Keratinocyte (primary cell): ENCODE measurements around the gene ATP8A2. TPM values are rescaled to one million over a fixed set of nuclear protein-coding genes. Genes with fewer than 3 reads are reported as not detected.
A peak's percentile ranks its signal among the peaks of the same experiment; 100 is the strongest.

Source experiments
- DNase-seq: peaks from one replicate; pipeline ENCODE4 v3.0.0-alpha.2; 2011; ENCODE audit warnings: low read depth, missing footprints, low spot score
- FAIRE-seq: peaks from 2 replicates; lab custom pipeline; 2011; peaks lifted over from hg19 to GRCh38; lab: Jason Lieb, UNC
- H2AFZ ChIP-seq: 2 replicates; pipeline ENCODE4 v1.6.0; 2012; ENCODE audit warnings: low read length, control low read depth, inconsistent platforms; ENCODE audit not compliant: control insufficient read depth
- H3K27ac ChIP-seq: 2 replicates; pipeline ENCODE4 v1.5.1; 2011; ENCODE audit warnings: low read length; ENCODE audit not compliant: control insufficient read depth, insufficient read depth
- H3K27me3 ChIP-seq: 3 replicates; pipeline ENCODE4 v1.6.0; 2011; ENCODE audit warnings: low read length; ENCODE audit not compliant: control insufficient read depth, insufficient read depth; ENCODE audit errors: extremely low read depth
- H3K36me3 ChIP-seq, 2 experiments: 2 replicates in 1 of 2; 3 replicates in 1 of 2; pipeline ENCODE4 v1.5.1; 2011; ENCODE audit warnings: low read length in 2 of 2, mild to moderate bottlenecking in 1 of 2; ENCODE audit not compliant: control insufficient read depth in 2 of 2, insufficient read depth in 2 of 2; ENCODE audit errors: extremely low read depth in 1 of 2
- H3K4me1 ChIP-seq: 3 replicates; pipeline ENCODE4 v1.5.1; 2011; ENCODE audit warnings: low read length; ENCODE audit not compliant: control insufficient read depth, insufficient read depth; ENCODE audit errors: extremely low read depth
- H3K4me2 ChIP-seq: 3 replicates; pipeline ENCODE4 v1.6.0; 2011; ENCODE audit warnings: low read depth, low read length; ENCODE audit not compliant: control insufficient read depth, insufficient read depth; ENCODE audit errors: extremely low read depth
- H3K4me3 ChIP-seq, 3 experiments: fragments of 200-600 bp in 1 of 3; sonication (generic) in 1 of 3; 2 replicates in 2 of 3; 3 replicates in 1 of 3; pipeline ENCODE4 v1.5.1; 2011 to 2016; ENCODE audit warnings: low read length in 3 of 3, mild to moderate bottlenecking in 3 of 3, control low read depth in 2 of 3, inconsistent platforms in 1 of 3, low read depth in 1 of 3, mixed read lengths in 1 of 3, mixed run types in 1 of 3, moderate library complexity in 1 of 3; ENCODE audit not compliant: control insufficient read depth in 2 of 3, insufficient read depth in 2 of 3; ENCODE audit errors: extremely low read depth in 1 of 3
- H3K79me2 ChIP-seq: 2 replicates; pipeline ENCODE4 v1.6.0; 2012; ENCODE audit warnings: low read length; ENCODE audit not compliant: control insufficient read depth, insufficient read depth
- H3K9ac ChIP-seq: 3 replicates; pipeline ENCODE4 v1.6.0; 2011; ENCODE audit warnings: low read length; ENCODE audit not compliant: control insufficient read depth, insufficient read depth; ENCODE audit errors: extremely low read depth
- H3K9me1 ChIP-seq: 3 replicates; pipeline ENCODE4 v1.6.0; 2011; ENCODE audit warnings: low read length; ENCODE audit not compliant: control insufficient read depth, insufficient read depth; ENCODE audit errors: extremely low read depth
- H3K9me3 ChIP-seq: 2 replicates; pipeline ENCODE4 v1.5.1; 2012; ENCODE audit warnings: low read depth, low read length; ENCODE audit not compliant: control insufficient read depth
- H4K20me1 ChIP-seq: 3 replicates; pipeline ENCODE4 v1.6.0; 2011; ENCODE audit warnings: low read length; ENCODE audit not compliant: control insufficient read depth, insufficient read depth; ENCODE audit errors: extremely low read depth
- EZH2 ChIP-seq: IDR thresholded peaks from one replicate; pipeline ENCODE4 v1.6.1; 2012; ENCODE audit warnings: inconsistent platforms, mild to moderate bottlenecking, low read length, moderate library complexity
- dilution Hi-C: fragments of 300-500 bp; cut with MboI; formaldehyde crosslinking; loops from one replicate; pipeline ENCODE4 v1.7.0; 2020; ENCODE audit warnings: low sequenced_read_pairs; ENCODE audit not compliant: extremely low pct_ligation_motif_present
- polyA plus RNA-seq, 5 experiments: library from polyadenylated mRNA; depleted of rRNA in 3 of 5; stranded (reverse) in 3 of 5; stranded (forward) in 1 of 5; unstranded in 1 of 5; fragments of >200 nt; gene quantifications; 1 replicate in 1 of 5; 2 replicates in 3 of 5; 3 replicates in 1 of 5; pipeline versions ENCODE4 v1.2.1 to v1.2.3, GENCODE V29; 2011 to 2012; ENCODE audit warnings: missing spikeins in 2 of 5, low read depth in 1 of 5, low replicate concordance in 1 of 5
- TF ChIP-seq, protein P1 (sequence below), 3 experiments: IDR thresholded peaks in 1 of 3; conservative IDR thresholded peaks in 1 of 3; optimal IDR thresholded peaks in 1 of 3; 2 replicates in 2 of 3; 3 replicates in 1 of 3; pipeline versions ENCODE3 to v1.5.1; 2011; ENCODE audit warnings: low read length in 3 of 3, mild to moderate bottlenecking in 3 of 3, moderate library complexity in 2 of 3, control low read depth in 1 of 3, inconsistent platforms in 1 of 3; ENCODE audit not compliant: insufficient read depth in 2 of 3; ENCODE audit errors: extremely low read depth in 1 of 3

Gene ATP8A2
- polyA plus RNA-seq, 1 donor (not counting 4 experiments of a cell fraction or from before 2014, with no cell fraction given), result 0.16 TPM

DNA sequence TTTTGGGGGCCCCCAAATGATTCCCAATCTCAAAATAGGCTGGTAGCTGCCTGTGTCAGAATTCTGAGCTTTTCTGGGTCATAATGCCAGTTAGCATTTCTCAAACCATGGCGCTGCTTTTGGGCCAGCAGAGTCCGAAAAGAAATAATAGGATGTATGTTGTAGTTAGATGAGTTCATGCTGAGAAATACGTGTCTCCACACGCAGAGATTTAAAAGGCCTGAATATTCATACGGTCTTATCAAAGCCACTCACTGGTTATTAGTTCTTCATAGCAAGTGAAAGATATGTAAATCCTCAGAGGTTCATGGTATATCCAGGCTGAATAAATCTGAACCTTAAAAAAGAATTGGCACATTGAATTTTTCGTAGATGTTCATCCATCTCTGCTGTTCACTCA is 555.6 kb downstream of the ATP8A2 start:
- peak; percentile 17 for FAIRE-seq

DNA sequence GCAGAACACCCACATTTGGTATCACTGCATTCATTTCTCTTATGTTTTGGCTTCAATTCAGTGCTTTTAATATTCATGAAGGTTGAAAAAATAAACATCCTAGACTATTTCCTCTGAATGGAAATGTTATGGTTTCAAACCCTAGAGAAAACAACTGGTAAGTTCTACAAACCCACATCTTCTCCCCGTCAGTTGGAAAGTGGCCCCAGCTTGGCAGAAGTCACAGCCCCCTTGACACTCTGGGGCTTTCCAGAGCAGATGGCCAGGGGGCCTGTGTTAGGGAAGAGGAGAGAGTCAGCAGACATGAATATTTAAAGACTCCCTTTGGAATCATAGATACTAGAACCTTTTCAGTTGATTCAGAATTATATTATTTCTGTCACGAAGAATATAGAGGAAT is 556.2 kb downstream of the ATP8A2 start:
- no peak for TF ChIP-seq EZH2
- TF ChIP-seq, protein P1, sequence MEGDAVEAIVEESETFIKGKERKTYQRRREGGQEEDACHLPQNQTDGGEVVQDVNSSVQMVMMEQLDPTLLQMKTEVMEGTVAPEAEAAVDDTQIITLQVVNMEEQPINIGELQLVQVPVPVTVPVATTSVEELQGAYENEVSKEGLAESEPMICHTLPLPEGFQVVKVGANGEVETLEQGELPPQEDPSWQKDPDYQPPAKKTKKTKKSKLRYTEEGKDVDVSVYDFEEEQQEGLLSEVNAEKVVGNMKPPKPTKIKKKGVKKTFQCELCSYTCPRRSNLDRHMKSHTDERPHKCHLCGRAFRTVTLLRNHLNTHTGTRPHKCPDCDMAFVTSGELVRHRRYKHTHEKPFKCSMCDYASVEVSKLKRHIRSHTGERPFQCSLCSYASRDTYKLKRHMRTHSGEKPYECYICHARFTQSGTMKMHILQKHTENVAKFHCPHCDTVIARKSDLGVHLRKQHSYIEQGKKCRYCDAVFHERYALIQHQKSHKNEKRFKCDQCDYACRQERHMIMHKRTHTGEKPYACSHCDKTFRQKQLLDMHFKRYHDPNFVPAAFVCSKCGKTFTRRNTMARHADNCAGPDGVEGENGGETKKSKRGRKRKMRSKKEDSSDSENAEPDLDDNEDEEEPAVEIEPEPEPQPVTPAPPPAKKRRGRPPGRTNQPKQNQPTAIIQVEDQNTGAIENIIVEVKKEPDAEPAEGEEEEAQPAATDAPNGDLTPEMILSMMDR (optimal IDR thresholded peaks at IDR 0.05 in 1 of 3, IDR thresholded peaks at IDR 0.05 in 1 of 3, conservative IDR thresholded peaks at IDR 0.05 in 1 of 3; ENCODE audit: extremely low read depth in 1 of 3, insufficient read depth in 2 of 3, low read length in 3 of 3), result no peak
- dilution Hi-C loops, result no loop called here
- no peak overlapping the region for H3K4me3 ChIP-seq

More for the DNA sequence above, 555.6 kb downstream of the ATP8A2 start:
- Histone ChIP-seq H4K20me1 (no peaks in the 10 kb centered on the region), H3K36me3 (no peaks in the 10 kb centered on the region), H3K9ac (no peak overlapping the region), H3K9me1 (no peaks in the 10 kb centered on the region), H3K27ac (no peak overlapping the region), H2AFZ (no peak overlapping the region), H3K9me3 (no peaks in the 10 kb centered on the region), H3K4me3 (no peak overlapping the region), H3K27me3 (no peaks in the 10 kb centered on the region), H3K4me1 (peaks cover 9% of the 10 kb centered on the region), H3K4me2 (peak overlapping the region; percentile 2), H3K79me2 (no peaks in the 10 kb centered on the region)
- DNase-seq, result peak; percentile 13
- dilution Hi-C loops, result no loop called here
- TF ChIP-seq EZH2, result no peak
- TF ChIP-seq, protein P1 (optimal IDR thresholded peaks at IDR 0.05 in 1 of 3, IDR thresholded peaks at IDR 0.05 in 1 of 3, conservative IDR thresholded peaks at IDR 0.05 in 1 of 3; ENCODE audit: extremely low read depth in 1 of 3, insufficient read depth in 2 of 3, low read length in 3 of 3), result no peak

More for the DNA sequence above, 556.2 kb downstream of the ATP8A2 start:
- Histone ChIP-seq H2AFZ (no peak overlapping the region), H3K9me1 (no peaks in the 10 kb centered on the region), H3K4me1 (peaks cover 9% of the 10 kb centered on the region), H3K9ac (no peak overlapping the region), H3K4me2 (no peak overlapping the region), H4K20me1 (no peaks in the 10 kb centered on the region), H3K27me3 (no peaks in the 10 kb centered on the region), H3K9me3 (no peaks in the 10 kb centered on the region), H3K79me2 (no peaks in the 10 kb centered on the region), H3K36me3 (no peaks in the 10 kb centered on the region), H3K27ac (no peak overlapping the region)
- FAIRE-seq (no peak), DNase-seq (no peak)
